ENCODE results near the gene TECPR2. TPM values are rescaled to one million over a fixed set of nuclear protein-coding genes. Genes with fewer than 3 reads are reported as not detected.

Gene TECPR2
- total RNA-seq, 1 donor from 2014 or later, result 8.6 TPM

DNA sequence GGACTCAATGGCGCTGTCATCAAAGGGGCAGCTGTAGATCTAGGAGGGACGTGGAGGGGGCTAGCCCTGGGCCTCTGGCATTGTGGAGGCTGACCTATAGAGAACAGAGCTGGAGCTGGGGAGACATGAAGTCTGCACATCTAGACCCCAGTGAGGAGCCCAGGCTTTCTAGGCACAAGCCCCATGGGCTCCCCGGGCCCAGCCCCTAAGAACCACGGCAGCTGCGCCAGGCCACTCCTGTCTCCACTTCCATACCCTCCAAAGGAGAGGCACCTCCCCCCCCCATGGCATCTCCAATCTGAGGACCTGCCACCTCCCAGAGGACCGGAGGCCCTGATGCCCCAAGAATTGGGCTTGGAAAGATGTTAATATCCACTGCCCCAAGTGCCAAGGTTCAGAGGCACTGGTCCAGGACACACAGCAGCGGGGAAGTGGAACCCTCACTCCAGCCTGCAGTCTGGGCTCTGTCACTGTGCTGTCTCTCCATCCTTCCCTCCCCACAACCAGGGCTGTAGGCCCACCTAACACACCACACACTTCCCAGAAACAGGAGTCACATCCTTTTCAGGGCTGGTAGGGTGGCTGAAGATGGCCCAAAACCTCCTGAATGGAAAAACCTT is 142.4 kb downstream of the TECPR2 start:
- DNase-seq (ENCODE audit: low spot score in 2 of 2) (no peak), FAIRE-seq (no peak)

DNA sequence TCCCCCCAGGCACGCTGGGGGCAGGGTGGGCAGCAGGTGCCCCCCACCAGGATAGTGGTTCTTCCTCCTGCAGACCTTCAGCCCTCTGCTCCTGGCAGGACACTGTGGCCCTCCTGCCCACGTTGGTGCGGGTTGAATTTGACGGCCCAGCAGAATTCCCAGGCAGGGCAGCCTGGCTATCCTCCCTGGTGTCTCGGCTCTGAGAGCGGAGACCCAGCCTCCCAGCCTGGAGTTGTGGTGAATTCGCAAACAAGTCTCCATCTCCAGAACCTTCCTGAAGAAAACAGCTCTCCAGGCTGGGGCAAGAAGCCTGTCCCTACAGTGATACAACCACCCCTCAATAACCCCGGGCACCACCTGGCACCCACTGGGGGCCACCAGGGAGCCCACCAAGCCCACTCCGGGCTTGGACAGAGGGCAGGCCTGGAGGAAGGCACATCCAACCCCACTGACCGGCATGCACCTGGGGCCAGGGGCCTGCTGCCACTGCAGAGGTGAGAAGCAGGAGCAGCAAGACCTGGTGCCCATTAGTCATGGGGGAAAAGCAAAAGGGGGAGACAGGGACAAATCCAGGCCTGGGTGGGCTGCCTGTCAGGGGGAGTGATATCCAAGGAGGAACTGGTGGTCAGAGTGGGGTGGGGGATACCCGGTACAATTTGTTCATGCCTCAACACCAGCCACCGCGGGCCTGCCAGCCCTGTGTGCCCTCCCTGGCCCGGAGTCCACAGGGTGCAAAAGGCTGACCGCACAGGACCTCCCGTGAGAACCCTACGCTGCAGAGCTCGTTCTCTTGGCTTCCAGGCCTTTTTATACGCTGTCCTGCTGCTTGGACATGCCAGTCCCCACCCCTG is 143.3 kb downstream of the TECPR2 start:
- DNase-seq (ENCODE audit: low spot score in 2 of 2) (peak in 1 of 2 donors; percentile 12), FAIRE-seq (no peak)

DNA sequence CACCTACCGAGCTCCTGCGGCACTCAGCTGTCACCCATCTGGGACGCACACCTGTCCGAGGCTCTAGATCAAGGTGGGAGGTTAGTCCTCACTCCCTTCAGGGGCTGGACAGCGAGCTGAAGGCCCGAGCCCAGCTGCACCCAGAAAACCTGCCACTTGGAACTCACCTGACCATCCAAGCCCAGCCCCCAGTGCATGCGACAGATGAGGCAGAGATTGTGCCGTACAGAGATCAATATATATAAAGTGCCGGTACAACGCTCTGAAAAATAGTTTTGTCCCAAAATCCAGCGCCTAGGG is 143.8 kb downstream of the TECPR2 start:
- FAIRE-seq, result no peak

DNA sequence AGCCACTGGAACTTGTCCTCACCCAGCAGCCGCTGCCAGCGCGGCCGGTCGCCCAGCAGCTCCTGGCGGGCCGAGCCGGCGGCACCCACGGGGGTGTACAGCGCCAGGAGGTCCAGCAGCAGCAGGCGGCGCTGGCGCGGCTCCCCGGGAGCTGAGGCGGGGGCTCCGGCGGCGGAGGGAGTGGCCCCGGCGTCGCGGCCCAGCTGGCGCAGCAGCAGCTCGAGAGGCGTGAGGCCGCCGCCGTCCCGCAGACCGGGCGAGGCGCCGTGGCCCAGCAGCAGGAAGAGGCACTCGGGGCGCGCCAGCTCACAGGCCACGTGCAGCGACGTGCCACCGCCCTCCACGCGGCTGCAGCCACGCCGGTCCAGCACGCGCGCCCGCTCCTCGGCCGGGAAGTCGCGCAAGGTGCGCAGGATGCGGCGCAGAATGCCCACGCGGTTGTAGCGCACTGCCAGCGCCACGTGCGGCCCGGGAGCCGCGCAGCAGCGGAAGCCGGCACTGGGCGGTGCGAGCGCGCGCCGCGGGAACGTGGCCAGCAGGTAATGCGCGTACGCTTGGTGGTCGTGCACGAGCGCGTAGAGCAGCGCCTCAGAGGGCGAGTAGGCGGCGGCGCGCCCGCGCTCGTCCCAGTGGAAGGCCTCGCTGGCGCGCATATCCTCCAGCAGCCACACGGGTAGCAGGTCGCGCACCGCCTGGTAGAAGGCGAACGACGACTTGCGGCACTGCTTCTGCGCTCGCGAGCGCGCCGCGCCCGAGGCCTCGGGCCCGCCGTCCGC is 144.5 kb downstream of the TECPR2 start:
- DNase-seq (ENCODE audit: low spot score in 2 of 2), result peak in 1 of 2 donors; percentile 32
- no peak for FAIRE-seq

More for the DNA sequence above, 143.8 kb downstream of the TECPR2 start:
- peak in 1 of 2 donors; percentile 24 for DNase-seq (ENCODE audit: low spot score in 2 of 2)

DNA sequence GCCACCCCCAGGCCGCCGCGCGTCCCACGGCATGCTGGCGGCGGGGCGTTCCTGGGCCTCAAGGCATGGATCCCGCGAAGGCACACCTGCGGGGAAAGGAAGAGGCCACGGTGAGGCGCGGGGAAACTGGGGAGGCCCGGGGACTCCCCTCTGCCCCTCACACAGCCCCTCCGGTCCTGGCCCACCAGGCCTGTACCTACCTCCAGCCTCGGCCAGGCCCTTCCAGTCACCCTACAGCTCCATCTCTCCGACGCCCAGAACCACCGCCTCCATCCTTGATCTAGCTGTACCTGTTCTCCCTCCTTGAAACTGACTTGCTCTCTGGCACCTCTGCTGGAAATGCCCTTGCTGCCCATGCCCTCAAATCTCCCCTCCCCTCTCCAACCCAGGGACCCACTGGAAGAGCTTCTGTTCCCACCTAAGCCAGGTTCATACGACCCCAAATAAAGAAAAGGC is 145.1 kb downstream of the TECPR2 start:
- peak in 1 of 2 donors; percentile 42 for DNase-seq (ENCODE audit: low spot score in 2 of 2)
- no peak for FAIRE-seq

DNA sequence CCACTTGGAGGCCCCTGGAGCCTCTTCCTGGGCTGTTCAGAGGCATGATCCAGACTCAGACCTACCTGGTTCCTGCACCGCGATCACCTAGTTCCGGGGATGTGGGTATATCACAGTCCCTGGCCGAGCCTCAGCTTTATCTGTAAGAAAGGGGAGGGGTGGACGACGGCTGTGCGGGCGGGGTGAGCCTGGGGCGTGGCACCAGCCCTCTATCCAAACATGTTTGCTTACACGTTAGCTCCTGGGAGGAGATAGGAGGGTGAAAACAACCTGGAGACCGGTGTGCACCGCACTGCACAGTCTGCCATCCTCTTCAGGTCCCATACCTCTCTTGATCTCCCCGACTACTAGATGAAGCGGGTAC is 145.7 kb downstream of the TECPR2 start:
- FAIRE-seq (no peak), DNase-seq (ENCODE audit: low spot score in 2 of 2) (peak in 1 of 2 donors; percentile 52)

DNA sequence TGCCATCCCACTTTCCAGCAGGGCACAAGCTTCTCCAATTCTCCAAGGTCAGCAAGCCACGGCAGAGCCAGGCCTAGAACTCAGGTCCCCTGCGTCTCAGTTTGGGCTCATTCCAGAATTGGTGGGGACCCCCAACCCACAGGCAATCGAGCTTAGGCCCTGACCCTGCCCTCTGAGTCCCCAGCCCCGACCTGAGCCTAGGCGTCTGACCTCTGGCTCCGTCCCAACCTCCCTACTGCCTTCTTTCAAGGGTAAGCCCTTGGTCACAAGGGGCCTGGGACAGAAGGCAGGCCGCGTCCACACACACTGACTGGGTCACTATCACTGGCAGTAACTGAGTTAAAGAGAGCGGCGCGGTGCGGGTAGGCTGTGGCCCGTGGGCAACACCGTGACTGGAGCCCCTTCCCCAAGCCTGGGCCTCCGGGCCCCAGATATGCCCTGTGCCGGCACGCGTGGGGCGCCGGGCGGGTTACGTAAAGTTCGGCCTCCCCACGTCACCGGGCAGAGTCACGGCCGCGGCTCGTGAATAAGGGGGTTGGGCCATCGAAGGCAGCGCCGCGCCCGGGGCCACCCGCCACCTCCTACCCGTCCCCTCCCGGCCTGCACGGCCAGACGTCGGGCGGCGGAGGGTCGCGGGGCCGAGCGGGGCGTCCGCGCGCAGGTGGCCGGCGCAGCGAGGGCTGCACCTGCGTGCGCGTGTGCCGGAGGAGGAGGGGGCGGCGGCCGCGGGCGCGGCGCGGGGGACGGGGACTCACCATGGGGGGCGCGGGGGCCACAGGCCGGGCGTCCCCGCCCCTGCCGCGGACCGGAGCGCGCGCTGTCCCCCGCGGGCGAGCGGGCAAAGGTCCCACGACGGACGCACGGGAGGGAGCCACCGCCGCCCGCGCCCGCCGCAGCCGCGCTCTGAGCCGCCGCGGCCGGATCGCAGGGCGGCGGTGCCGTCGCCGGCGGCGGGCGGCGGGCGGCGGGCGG is 146.3 kb downstream of the TECPR2 start:
- FAIRE-seq (no peak), DNase-seq (ENCODE audit: low spot score in 2 of 2) (peak; percentile 73 to 81)

DNA sequence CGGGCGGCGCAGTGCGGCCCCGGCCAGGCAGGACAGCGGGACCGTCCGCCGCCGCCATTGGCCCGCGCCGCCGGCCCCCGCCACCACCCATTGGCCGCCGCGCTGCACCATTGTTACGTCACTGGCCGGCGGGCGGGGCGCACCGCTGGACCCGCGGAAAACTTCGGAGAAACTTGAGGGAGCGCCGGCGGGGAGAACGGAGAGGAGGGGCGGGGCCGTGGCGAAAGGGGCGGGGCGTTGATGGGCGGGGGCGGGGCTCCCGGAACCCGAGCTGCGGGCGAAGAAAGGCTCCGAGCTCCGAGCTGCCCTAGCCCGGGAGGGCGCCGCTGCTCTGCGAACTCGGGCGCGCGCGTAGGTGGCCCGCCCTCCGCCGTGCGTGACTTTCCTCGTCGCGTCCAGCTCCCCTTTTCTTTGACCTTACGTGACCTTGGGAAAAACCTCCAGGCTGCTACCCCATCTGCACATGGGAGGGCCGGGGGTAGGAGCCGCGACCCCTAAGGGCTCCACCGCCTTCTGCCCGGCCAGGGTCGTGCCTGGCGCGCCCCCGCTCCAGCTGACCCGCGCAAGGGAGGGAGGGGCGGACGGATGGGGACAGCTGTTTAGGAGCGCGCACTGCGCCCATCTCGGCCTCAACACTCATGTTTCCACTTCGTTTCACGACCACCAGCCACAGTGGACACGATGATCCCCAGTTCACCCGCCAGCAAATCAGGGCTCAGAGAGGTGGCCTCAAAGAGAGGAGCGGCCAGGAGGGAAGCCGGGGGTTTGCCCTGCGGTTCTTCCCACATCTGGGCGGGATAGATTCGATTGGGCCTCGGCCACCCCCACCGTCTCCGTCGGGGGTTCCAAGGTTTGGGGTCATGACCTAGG is 147.2 kb downstream of the TECPR2 start, which contains the start of gene ANKRD9:
Gene ANKRD9, minus strand, starts transcription at position 31 of the 870 bp plus-strand sequence. CDS start 1,887 bp downstream, outside the sequence.
- DNase-seq (ENCODE audit: low spot score in 2 of 2) (peak; percentile 99), FAIRE-seq (no peak)

DNA sequence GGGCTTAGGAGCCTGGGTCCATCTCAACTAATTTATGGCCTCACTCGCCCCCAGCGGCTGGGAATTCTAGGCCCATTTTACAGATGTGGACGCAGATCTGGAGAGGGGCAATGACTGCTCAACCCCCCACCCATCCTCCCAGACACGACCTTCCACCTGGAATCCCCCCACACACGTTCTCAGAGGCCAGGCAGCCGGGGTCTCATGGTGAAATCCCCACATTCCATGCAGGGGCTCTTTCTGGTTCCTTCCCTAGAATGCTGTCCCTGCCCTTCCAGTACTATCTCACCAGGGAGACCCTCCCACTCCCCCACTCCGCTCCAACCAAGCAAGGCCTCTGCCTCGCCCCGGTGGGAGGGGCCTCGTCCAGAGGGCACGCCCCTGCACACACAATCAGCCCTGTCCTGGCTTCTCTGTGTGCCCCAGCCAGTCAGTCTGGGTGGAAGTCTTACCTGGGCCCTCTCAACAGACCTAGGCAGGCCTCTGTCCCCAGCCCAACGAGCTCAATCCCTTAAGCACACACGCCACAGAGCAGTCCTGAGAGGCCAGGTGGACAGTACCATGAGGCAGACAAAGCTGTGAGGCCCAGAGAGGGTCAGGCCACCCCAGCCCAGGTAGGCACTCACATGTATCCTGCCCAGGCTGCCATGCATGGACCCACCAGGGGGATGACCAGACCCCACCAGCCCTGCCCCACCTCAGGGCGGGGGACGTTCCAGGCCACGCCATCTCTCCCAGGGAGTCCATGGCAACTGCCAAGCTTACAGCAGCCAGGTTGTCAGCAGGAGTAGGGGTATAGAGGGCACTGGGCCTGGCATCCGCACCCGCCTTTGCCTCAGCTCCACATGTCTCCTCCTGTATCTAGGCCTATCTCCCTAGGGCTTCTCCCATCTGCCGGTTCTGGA is 148.1 kb downstream of the TECPR2 start:
- DNase-seq (ENCODE audit: low spot score in 2 of 2) (no peak), FAIRE-seq (no peak)

DNA sequence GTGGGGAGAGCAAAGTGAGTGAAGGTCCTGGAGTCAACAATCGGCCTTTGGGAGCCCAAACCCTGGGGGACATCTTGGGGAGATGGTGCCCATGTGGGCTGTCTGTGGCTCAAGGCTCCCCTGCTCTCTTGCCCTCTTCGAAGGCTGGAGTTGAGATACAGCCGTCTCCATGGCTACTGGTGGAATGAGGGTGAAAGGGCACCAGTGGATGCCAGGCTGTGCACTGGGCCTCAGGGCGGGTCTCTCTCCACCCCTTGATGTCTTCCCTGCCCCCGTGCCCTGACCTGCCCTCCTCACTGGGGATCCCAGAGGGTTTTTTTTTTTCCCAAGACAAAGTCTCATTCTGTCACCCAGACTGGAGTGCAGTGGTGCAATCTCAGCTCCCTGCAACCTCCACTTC is 148.8 kb downstream of the TECPR2 start:
- FAIRE-seq (no peak), DNase-seq (ENCODE audit: low spot score in 2 of 2) (no peak)

DNA sequence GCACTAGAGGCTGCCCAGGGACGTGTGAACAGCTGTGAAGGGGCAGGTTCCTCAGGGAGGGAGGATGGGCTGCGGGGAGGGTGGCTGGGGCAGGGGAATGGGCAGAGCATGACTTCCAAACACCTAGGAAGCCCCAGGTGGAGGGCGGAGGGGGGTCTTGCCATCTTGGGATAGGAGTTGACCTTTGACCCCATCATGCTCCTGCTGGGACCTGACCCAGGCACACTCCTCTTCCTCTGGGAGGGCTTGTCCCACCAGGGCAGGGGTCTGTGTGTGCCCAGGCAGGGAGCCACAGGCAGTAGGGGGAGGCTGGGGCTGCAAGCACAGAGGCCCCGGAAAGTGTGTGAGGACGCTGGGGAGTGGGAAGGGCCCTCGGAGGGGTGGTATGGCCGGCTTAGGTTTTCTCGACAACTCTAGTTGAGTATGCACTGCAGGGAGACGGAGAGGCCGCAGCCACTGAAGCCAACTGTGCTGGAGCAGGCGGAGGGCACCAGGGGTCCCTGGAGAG is 150.1 kb downstream of the TECPR2 start:
- no peak for DNase-seq (ENCODE audit: low spot score in 2 of 2)
- no peak for FAIRE-seq

DNA sequence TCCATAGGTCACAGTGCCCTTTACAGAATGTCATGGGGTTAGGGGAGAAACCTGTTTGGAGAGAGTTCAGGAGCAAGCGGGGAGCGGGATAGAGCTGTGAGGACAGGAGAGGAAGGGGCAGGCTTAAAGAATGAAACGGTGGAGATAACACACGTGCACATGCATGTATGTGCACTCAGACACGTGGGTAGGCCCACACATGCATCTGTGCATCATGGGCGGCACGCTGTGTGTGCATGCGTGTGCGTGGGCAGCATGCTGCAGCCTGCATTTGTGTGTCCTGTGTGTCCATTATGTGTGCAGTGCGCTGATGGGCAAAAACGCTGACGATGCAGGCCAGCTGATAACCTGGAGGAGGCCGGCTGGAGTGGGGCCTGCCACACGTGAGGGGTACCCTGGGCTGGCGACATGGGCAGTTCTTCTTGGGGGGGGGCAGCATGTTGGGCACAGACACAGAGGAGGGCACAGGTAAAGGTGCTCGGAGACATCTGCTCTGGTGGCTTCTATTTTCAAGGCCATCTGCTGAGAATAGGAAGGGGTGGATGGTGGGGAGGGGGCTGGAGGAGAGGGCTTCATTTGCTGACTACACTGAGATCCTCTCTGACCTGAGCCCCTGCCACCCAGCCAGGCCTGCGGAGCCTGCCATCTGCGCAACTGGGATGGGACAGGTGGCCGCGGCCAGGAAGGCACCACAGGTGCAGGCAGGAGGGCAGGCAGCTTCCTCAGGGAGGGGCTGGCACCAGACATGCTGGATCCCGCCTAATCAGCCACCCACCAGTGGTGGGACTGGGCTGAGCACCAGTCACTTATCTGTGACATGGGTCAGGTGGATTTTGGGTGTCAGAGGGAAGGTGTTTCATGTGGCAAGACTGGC is 151.4 kb downstream of the TECPR2 start:
- no peak for DNase-seq (ENCODE audit: low spot score in 2 of 2)
- no peak for FAIRE-seq

DNA sequence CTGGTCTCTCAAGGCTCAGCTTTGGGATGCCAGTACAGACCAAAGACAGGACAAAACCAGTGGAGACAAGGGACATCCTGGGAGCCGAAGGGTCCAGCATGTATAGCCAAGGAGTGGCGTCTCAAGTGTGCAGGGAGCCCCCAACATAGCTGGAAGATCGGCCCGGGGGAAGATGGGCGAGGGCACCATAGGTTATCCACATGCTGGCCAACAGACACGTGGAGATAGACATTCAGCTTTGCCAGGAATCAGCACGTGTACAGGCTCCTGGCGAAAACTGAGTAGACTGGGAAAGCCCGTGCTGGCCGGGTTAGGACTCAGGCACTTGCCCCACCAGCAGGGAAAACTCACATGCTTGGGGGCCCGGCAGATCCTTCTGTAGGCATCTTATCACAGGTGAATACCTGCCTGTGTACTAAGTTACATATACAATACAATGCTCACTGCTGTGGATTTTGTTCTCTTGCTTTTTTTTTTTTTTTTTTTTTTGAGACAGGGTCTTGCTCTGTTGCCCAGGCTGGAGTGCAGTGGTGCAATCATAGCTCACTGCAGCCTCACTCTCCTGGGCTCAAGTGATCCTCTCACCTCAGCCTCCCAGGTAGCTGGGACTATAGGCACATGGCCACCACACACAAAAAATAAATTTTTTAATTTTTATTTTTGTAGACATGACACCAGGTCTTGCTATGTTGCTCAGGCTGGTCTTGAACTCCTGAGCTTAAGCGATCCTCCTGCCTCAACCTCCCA is 152.4 kb downstream of the TECPR2 start:
- no peak for DNase-seq (ENCODE audit: low spot score in 2 of 2)
- FAIRE-seq, result no peak

DNA sequence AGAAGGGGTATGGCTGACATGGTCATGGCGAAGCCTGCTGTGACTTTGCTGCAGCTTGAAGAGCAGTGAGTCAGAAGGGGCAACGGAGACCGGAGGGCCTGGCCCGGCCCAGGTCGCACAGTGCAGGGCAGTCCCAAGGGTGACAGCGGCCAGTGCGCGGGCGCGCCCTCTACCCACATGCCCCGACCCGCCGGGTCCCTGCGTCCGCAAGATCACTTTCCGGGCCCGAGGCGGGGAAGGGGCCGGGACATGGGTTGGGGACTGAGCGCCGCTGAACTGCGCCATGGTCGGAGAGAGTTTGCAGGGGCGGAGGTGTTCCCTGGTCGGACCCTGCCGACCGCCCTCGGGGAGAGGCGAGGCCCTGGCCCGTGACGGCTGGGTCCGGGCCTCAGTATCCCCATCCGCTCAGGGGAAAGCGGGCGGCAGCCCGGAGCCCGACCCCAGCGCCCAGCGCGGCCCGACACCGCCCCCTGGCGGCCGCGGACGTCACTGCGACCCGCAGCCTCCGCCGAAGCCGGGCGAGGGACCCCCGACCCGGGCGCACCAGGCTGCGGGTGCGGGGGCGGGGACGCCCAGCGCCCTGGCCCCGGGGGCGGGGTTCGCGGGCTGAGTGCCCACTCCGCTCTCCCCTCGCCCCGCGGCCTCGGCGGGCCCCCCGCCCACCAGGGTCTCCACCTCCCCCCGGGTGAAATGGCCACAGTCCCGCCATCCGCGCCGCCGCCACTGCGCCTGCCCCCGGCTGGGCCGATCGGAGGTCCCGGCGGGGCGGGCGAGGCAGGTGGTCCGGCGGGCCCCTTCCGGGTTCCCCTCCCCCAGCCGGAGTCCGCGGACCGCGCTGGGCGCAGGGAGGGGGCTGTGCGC is 154.0 kb downstream of the TECPR2 start:
- FAIRE-seq, result no peak
- DNase-seq (ENCODE audit: low spot score in 2 of 2), result peak; percentile 91

DNA sequence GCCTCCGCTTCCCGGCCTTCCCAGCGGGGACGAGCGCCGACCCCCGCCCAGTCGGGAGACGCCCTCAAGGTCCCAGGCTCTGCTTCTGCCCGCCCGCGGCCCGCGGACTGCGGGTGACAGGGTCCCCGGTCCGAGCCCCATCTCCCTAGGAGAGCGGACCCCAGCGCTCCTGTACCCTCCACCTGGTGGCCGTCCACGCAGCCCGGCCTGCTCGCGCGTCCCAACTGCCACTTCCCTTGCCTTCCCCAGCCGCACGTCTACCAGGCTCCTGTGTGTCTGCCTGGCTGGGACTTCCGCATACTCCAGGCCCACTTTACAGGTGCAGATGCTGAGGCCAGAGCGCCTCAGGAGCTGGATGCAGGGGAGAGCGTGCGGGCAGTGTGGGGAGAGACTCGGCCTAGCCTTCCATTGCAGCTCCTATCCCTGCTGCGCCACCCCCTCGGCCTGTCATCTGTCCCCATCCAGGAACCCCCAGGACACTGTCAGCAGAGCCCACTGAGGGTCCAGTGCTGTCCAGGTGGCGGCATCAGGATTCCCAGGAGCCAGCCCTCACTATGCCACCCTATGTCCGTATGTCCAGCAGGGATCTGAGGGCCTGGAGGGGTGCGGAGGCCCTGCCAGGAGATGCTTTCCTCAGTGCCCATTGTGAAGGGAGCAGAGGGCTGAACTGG is 154.8 kb downstream of the TECPR2 start:
- no peak for FAIRE-seq
- peak; percentile 53 to 64 for DNase-seq (ENCODE audit: low spot score in 2 of 2)
